IPS DF 19.7 (cell line): ENCODE data around the gene KASH5.
"Not testable (repeated sequence)": the region's sequence is repeated elsewhere in the genome, so short reads cannot be mapped to it uniquely, and the experiment has no call there.

Source experiments
- DNase-seq: peaks from one replicate; pipeline ENCODE4 v3.0.0-alpha.2; 2013; ENCODE audit warnings: low read depth, low spot score

Gene KASH5

DNA sequence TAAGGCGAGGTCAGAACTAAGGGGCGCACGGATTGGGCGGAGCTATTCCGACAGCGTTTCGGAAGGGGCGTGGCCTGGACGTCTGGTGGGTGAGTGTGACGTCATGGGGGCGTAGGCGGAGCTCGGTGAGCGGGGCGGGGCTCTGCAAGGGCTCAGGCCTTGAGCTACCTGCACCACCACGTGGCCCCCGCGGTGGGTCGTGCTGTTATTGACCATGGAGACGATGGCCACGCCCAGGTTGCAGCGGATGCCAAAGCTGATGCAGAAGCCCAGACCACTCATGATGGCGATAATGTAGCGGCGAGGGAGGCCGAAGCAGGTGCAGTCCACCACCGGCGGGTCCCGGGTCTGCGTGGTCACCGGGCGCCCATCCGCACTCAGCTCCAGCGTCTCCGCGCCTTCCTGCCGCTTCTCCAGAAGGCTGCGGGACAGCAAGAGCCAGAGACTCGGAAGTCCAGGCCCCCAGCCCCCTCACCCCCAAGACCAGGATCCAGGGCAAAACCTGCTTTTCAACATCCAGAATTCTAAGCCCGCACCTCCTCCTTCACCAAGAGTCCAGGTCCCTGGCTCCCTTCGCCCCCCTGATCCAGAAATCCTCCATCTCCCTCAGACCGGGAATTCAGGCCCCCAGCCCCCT, 48.5 kb downstream of the KASH5 start:
- DNase-seq: no peak

DNA sequence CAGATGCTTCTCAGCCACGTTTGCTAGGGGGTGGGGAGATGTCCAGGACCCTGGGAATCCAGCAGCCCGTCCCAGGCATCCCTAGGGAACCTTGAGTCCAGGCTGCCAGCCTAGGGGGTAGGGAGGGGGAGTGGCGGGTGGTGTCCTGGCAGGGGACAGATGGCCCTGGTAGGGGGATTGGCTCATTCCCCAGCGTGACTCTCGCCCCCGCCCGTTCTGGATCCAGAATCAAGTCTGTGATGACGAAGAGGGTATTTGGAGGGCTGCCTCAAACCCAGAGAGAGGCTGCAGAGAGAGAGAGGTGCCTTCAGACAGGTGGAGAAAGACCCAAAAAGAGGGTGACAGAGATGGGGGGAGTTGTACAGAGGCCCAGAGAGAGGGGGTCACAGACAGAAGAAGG, 49.2 kb downstream of the KASH5 start:
- no peak for DNase-seq

DNA sequence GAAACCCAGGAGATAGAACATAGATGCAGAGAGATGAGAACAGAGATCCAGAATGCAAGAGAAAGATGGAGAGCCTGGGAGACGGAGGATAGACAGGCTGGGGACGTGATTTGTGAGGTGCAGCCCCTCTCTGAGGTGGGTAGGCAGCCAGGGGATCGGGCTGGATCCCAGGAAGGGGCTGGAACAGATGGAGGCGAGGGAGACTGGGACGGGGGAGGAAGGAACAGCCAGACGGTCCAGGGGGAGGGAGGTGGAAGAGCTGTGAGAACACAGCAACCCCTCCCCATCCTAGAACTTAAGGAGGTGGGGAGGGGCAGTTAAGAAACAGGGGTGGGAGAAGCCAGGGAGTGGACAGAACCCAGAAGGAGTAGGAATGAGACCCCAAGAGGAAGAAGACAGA, 50.2 kb downstream of the KASH5 start:
- no peak for DNase-seq

DNA sequence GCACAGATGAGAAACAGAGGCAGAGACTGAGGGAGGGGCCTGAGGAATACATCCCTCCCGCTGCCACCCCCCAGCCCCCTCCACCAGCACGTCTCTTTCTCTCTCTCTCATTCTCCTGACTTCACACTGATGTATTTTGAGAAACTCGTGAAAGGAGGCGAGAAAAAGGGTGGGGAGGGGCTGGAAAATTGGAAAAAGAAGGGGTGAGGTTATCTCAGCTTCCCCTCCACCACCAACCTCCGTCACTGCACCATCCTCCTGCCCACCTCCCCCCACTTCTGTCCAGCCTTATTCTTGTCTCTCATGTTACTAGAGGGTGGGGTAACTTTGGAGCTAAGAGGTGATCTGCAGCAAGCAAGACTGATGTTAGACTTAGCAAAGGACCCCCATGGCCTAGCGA, 51.8 kb downstream of the KASH5 start:
- no peak for DNase-seq

DNA sequence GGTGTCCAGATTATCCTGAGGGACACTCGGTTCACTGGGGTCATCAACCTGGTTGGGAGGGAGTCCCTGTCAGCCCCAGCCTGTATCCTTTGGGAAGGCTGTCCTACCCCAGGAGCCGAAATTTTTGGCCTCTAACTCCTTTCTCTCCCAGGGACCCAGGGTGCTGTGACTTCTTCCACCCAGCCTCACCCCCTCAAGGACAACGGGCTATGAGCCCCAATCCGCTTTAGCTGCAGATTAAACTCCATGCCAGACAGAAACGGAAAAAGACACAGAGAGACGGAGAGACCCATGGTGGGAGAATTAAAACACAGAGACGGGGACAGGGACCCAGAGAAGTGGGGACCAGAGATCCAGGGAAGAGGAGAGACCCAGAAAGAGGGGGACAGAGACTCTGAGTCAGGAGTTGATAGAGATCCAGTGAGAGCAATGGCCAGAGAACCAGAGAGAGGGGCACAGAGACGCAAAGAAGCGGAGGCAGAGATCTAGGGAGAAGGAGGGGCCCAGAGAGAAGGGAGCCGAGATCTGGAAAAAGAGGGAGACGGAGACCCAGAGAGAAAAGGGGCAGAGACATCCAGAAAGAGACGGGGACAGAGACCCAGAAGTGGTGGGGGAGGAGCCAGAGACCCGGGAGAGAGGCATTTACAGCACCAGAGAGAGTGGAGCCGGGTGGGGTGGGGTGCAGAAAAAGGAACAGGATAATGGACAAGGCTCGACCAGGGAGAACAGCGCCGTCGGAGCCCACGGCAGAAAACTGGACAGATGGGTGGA, 52.6 kb downstream of the KASH5 start:
- no peak for DNase-seq

DNA sequence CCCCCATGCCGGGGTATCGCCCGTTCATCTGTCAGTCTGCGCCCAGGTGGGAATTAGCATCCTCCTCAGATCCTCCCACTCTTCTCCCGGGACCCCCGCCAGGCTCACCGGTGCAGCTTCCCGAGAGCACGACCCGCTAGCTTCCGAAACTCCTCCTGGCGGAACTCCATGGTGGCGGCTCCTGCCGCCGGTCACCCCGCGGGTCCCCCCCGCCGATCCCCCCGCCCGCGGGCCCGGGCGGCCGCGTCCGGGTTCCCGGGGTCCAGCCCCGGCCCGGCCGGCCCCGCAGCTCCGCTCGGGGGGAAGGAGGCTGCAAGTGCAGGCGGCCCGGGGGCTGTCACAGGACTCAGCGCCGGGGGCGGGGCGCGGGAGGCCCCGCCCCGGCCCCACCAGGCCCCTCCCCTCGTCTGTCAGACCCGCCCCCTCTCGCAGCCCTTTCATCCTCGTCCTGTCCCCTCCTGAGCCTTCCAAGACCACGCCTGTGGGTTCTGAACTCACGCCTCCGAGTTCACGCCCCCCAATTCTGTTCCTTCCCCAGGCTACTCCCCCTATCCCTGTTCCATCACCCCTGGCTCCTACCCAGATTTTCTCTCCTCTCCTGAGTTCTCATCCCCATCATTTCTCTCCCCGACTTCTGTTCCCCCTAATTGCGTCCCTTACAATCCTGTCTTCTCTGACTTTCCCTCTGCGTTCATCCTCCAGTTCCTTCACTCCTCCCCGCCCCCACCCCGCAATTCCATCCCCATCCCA, 53.3 kb downstream of the KASH5 start, which contains the start of gene SLC17A7:
SLC17A7 (minus strand) TSS at position 318 of the 750 bp plus-strand sequence; CDS start at position 170, 148 bp downstream.
- no peak for DNase-seq

DNA sequence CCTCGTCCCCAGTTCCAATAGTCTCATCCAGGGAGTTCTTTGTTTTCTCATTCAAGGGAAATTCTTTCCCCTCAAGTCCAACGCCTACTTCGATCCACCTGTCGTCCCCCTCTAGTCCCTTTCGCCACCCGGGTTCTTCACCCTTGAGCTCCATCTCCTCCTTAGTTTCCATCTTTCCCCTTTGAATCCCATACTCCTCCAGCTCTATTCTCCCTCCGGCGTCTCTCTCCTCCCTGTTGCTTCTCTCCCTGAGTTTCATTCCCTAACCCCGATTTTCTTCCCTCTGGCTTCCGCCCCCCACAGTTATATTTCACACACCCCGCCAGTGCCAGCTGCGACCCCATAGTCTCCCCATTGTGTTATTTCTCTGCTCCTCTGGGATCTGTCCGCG, 53.9 kb downstream of the KASH5 start:
- DNase-seq: no peak

DNA sequence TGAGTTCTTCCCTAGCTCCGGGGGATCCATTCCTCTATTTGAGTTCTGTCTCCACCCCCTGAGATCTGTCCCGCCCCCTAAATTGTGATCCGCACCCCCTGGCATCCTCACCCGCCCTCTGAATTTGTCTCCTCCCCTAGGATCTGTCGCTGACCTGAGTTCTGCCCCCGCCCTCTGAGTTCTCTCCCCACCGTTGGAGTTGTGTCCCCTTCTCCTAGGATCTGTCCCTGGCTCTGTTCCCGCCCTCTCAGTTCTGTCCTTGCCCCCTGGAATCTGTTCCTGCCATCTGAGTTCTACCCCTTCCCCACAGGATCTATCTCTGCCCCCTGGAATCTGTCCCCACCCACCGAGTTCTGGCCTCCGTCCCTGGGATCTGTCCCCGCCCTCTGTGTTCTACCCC, 54.3 kb downstream of the KASH5 start:
- no peak for DNase-seq

DNA sequence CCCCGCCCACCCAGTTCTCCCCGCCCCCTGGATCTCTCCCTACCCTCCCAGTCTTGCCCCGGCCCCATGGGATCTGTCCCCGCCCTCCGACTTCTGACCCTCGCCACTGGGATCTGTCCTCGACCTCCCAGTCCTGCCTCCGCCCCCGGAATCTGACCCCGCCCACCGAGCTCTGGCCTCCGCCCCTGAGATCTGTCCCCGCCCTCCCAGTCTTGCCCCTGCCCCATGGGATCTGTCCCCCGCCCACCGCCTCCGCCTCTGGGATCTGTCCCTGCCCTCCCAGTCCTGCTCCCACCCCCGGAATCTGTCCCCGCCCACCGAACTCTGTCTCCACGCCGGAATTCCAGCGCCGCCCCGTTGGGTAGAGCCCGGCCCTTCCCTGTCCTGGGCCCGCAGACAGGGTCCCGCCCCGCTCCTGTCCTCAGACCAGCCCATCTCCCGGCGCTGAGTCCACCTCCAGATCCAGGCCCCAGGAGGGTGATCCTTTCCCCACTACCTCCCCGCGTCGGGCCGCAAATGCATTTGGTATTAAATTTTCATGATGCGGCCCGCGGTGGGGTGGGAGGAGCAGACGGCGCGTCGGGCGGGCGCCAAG, 54.8 kb downstream of the KASH5 start:
- peak; percentile 74 for DNase-seq

DNA sequence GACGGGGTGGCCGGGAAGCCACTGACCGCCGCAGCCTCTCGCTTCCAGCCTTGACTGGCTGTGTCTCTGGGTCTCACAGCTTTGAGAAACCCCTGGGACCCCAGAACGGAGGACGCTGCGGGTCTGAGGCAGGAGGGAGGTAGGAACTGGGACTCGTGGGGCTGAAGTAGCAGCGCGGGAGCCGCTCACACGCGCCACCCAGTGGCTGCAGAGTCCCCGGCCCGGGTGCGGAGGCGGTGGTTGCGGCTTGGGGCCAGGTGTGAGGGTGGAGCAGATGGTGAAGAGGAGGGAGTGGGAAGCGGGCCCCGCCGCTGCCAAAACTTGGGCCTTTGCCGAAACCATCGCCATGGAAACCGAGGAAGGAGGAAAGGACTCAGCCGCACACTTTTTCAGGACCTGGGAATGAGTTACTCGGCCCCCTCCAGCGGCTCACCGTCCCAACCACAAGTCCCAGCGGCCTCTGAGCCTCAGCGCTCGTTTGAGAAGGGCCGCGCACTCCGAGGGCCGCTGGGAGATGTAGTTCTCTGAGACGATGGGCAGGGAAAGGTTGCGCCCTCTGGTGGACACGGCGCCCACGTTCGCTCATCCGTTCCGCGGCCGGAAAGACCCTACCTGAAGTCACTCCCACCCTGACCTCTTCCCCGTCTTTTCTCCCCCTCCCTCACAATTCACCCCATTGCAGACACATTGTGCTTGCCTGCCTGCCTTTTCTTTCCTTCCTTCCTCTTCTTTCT, 55.5 kb downstream of the KASH5 start:
- no peak for DNase-seq

DNA sequence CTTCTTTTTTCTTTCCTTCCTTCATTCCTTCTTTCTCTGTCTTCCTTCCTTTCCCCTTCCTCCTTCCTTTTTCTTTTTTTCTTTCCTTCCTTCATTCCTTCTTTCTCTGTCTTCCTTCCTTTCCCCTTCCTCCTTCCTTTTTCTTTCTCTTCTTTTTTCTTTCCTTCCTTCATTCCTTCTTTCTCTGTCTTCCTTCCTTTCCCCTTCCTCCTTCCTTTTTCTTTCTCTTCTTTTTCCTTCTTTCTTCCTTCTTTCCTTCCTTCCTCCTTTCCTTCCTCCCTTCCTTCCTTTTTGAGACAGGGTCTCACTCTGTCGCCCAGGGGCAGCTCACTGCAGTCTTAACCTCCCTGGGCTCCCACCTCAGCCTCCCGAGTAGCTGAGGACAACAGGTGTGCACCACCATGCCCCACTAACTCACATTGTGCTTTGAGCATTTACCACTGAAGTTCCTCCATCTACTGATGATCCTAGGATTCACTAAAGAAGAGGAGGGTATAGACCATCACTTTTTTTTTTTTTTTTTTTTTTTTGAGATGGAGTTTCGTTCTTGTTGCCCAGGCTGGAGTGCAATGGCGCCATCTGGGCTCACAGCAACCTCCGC, 56.2 kb downstream of the KASH5 start:
- not testable (repeated sequence) for DNase-seq

DNA sequence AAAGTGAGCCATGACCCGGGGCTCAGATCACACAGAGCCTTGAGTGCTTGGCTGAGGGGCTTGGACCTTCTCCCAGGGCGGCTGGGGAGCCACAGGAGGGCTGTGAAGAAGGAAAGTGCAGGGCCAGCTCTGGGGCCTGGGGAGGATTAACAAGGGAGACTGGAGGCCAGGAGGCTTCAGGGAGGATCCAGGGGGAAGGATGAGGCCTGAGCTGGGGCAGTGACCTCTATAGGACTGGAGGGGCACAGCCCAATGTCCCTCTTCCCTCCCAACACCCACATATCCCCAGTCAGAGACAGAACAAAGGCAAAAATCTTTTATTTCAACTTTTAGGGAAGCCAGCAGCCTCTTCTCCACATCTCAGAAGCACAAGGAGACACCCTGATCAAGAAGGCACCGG, 57.9 kb downstream of the KASH5 start:
- no peak for DNase-seq

DNA sequence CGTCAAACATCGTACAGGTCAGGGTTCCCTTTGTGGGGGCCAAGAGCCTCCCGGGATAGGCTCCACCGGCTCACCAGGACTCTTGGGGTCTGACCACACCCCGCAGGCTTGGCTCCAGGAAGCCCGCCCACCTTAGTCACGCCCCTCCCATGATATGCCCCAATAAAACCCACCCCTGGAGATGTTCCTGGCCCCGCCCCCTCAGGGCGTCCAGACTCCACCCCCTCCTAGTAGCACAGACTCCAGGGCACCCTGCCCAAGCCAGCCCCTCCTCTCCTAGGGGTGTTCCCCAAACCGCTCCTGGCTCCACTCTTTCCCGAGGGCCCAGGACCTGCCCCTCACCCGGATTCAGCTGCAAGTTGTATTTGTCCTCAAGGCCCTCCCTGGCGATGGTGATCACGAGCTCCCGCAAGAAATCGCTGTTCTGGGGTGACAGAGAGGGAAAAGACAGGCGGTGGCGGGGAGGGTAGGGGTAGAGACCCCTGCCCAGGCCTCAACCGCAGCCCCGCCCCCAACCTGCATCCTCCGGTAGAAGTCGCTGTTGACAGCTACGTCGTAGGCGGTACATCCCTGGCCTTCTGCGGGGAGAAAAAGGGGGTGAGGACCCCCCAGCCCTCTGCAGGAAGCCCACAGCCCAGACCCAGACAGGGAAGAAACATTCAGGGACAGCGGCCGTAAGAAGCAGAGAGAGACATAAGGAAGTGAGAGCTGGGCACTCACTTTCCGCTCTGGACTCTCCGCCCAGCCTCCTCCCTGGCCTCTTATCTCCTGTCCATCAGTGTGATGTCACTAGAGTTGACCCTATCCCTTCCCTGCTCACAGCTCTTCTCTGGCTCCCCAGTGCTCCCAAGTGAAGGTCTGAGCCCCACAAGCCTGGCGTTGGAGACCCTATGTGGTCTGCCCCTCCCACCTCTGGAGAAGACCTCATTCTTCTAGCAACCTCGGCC, 59.7 kb downstream of the KASH5 start:
- DNase-seq: no peak

DNA sequence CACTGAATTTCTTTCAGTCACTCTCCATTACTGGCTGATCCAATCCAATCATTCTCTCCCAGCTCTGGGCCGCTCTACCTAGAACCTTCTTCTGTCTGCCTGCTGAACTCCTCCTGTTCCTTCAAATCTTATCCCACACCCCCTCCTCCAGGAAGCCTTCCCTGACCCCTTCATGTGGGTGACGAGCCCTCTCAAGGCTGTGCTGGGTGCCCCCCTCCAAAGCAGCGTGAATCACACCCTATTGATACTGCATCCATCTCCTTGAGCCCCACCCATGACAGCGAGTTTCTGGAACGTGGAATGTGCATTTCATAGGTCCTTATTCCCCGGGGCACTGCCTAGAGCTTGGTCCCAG, 60.4 kb downstream of the KASH5 start:
- no peak for DNase-seq

DNA sequence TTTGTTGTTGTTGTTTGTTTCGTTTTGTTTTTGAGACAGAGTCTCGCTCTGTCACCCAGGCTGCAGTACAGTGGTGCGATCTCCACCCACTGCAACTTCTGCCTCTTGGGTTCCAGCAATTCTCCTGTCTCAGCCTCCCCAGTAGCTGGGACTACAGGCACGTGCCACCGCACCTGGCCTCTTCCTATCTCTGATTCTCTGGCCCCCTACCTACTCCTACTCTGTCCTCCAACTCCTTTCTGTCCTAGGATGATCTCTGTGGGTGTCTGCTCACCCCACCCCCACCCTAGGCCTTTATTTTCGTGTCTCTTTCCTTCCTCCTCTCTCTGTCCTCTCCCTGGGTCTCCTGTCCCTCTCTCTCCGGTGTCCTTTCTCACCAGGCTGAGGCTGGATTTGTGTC, 62.4 kb downstream of the KASH5 start:
- no peak for DNase-seq

DNA sequence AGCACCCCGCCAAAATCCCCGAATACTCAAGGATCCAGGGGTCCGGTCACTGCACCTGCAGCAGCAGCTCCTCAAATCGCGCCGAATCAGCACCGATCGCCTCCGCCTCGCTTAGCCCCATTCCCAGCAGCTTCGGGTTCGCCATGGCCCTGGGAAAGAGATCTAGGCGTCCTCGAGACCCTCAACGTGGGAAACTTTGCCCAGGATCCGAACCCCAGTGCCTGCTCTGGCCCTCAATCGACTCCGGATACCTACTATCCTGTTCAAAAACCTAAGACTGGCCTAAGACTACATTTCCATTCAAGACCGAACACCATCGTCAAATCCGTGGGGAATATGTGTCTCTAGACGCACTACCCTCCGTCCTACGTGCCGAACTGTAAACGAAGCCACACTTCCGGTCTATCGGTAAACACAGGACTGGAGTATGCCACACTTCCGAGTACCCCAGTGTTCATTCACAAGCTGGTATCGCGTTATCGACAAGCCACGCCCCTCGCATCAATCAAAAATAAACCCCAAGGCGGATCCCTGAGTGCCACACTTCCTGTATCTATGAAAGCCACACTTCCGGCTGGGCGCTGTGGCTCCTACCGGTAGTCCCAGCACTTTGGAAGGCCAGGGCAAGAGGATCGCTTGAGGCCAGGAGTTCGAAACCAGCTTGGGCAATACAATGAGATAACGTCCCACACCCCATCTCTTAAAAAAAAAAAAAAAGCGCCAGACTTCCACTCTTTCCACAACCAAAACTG, 63.6 kb downstream of the KASH5 start, which contains the start of gene PIH1D1:
PIH1D1 (minus strand) TSS at position 385 of the 752 bp plus-strand sequence; CDS start at position 145, 240 bp downstream.
- DNase-seq: peak; percentile 100

DNA sequence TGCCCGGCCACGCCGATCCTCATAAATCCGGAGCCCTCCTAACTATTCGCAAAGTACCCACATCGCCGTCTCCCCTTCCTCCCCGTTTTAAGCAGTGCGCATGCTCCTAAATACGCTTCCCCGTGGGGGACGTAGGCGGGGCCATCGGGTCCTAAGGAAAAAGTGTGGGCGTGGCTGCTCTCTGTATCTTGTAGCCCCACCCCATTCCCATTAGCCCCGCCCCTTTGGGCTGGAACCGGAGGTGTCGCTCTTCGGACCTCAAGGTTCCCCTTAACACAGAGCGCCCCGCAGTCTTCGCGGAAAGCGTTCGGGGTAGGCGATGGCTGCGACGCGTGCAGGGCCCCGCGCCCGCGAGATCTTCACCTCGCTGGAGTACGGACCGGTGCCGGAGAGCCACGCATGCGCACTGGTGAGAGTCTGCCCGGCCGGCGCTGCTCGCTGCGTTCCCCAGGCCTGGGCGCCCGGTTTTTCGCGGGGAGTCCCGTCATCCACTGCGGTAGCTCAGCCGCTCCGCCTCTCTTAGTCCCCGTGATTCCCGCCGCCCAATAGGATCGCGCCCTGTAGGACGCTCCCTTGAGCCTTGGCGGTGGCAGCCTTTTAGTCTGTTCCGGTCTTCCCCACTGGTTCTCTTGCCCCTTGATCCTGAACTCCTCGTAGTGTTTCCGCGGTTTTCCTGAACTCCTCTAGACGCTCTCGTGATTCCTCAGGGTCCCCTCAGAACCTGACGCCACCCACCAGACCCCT, 65.1 kb downstream of the KASH5 start, which contains the start of gene ALDH16A1:
ALDH16A1 (plus strand) TSS at position 213 of the 744 bp plus-strand sequence; CDS start at position 320, 107 bp downstream.
- peak; percentile 80 for DNase-seq

DNA sequence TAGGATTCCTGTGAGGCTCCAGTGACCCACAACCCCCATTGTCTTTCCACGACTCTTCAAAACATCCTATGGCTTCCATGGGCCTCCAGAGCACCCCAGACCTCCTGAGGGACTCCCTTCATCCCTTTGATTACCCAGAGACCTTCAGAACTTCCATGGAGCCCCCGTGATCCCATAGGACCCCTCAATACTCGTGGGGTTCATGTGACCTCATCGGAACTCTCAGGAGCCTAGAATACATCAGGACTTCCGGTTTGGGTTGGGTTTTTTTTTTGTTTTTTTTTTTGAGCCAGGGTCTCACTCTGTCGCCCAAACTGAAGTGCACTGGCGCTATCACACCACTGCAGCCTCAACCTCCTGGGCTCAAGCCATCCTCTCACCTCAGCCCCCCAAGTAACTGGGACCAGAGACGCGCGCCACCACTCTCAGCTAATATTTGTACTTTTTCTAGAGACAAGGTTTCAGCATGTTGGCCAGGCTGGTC, 65.8 kb downstream of the KASH5 start:
- no peak for DNase-seq
